ENCODE measurements around the gene HARS2.

- TF ChIP-seq CTCF (IDR thresholded peaks at IDR 0.05) (no peak), POLR2A (IDR thresholded peaks at IDR 0.05) (no peak)
Observed at GRCh38 chr5:140733098-140733497, 41.8 kb downstream of the HARS2 start.

Data from upper lobe of left lung (tissue), 4 donors.